GM12891 (cell line): ENCODE measurements around the gene GNL2.
A peak's percentile ranks its signal among the peaks of the same experiment; 100 is the strongest.

Experiments
- DNase-seq: peaks from one replicate; pipeline ENCODE4 v3.0.0; 2011; ENCODE audit warnings: low spot score; ENCODE audit not compliant: insufficient read length
- FAIRE-seq: peaks from 2 replicates; lab custom pipeline; 2011; peaks lifted over from hg19 to GRCh38; lab: Jason Lieb, UNC
- PAX5 ChIP-seq: IDR thresholded peaks from 2 replicates; pipeline ENCODE4 v1.6.1; 2011; ENCODE audit warnings: low read length, moderate library complexity, mild to moderate bottlenecking; ENCODE audit not compliant: insufficient read depth, severe bottlenecking
- POLR2A ChIP-seq: IDR thresholded peaks from 2 replicates; pipeline ENCODE4 v1.6.1; 2011; ENCODE audit warnings: low read depth, low read length, control low read depth
- POLR2AphosphoS5 ChIP-seq: IDR thresholded peaks from 2 replicates; pipeline ENCODE4 v1.6.1; 2011; ENCODE audit warnings: low read depth, low read length, control low read depth
- POU2F2 ChIP-seq: IDR thresholded peaks from 2 replicates; pipeline ENCODE4 v1.6.1; 2011; ENCODE audit warnings: low read depth, mild to moderate bottlenecking, control low read depth, low read length, moderate library complexity
- SPI1 ChIP-seq: IDR thresholded peaks from 2 replicates; pipeline ENCODE4 v1.6.1; 2011; ENCODE audit warnings: low read depth, low read length, control low read depth
- TAF1 ChIP-seq: IDR thresholded peaks from 2 replicates; pipeline ENCODE4 v1.6.1; 2011; ENCODE audit warnings: low read depth, low read length, control low read depth

Gene GNL2

GRCh38 chr1:37609994-37610393 is 14.3 kb upstream of the GNL2 start:
- TF ChIP-seq PAX5: no peak
- TF ChIP-seq POLR2AphosphoS5: no peak
- no peak for TF ChIP-seq TAF1
- TF ChIP-seq POU2F2: no peak
- no peak for TF ChIP-seq POLR2A
- TF ChIP-seq SPI1: no peak
- DNase-seq (no peak), FAIRE-seq (no peak)

DNA sequence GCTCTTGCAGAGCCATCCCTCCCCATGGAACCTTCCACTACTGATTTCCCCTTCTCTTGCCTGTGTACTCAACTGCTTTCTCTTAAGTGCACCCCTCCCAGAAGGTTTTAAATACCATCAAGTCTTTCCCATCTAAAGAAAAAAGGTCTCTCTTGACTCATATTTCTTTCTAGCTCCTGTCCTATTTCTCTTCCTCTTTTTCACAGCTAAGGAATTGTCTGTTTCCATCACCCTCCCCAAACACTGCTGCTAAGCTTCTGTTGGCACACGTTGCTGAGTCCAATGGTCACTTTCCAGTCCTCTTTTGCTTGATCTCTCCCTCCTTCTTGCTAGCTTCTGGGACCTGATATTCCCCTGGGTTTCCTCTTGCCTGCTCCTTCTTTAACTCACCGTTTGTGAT is 13.3 kb upstream of the GNL2 start:
- DNase-seq (no peak), FAIRE-seq (no peak)
- TF ChIP-seq TAF1 (no peak), POU2F2 (no peak), SPI1 (no peak), POLR2A (no peak), PAX5 (no peak), POLR2AphosphoS5 (no peak)

GRCh38 chr1:37606481-37607263 is 10.9 kb upstream of the GNL2 start:
- no peak for TF ChIP-seq POU2F2
- TF ChIP-seq POLR2A: no peak
- TF ChIP-seq POLR2AphosphoS5: no peak
- no peak for TF ChIP-seq PAX5
- TF ChIP-seq TAF1: no peak
- no peak for TF ChIP-seq SPI1
- FAIRE-seq (no peak), DNase-seq (no peak)

DNA sequence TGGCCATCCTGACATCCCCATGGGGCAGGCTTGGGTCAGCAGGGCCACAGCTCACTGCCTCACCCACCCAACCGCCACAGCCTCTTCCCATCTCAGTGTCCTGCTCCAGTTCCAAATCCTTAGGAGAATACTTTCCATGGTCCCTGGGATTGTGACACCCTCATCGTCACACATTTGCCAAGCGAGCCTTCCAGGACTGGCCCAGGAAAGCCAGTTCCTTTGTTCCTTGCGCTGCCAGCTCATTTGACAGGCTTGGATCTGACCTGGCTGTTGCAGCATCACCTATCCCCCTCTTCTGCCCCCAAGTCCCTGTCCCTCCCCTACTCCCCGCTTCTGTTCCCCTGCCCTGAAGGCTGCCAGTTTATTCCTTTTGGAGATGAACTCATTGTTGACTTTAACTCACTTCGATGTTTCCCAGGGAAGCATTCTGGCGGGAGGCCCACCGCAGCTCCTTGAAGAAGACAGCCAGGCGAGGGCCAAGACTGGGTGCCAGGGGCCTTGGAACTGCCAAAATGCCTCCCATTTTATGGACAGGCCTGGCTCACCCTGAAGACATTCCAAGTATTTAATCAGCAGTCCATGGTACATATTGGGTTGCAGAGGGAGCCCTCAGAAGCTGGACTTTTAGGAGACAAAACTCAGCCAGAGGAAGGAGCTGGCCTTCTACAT is 10.2 kb upstream of the GNL2 start:
- TF ChIP-seq POLR2AphosphoS5: no peak
- TF ChIP-seq TAF1: no peak
- no peak for TF ChIP-seq POU2F2
- TF ChIP-seq SPI1: no peak
- no peak for TF ChIP-seq PAX5
- TF ChIP-seq POLR2A: no peak
- DNase-seq (no peak), FAIRE-seq (no peak)

GRCh38 chr1:37605061-37605650 is 9.4 kb upstream of the GNL2 start:
- no peak for FAIRE-seq
- no peak for TF ChIP-seq SPI1
- no peak for TF ChIP-seq TAF1
- TF ChIP-seq POLR2A: no peak
- no peak for TF ChIP-seq PAX5
- no peak for TF ChIP-seq POLR2AphosphoS5
- TF ChIP-seq POU2F2: no peak
- no peak for DNase-seq

- FAIRE-seq (peak; percentile 56), DNase-seq (peak; percentile 52)
- no peak for TF ChIP-seq POU2F2
- no peak for TF ChIP-seq PAX5
- TF ChIP-seq POLR2A: no peak
- TF ChIP-seq SPI1: no peak
- no peak for TF ChIP-seq TAF1
- TF ChIP-seq POLR2AphosphoS5: no peak
Measured at GRCh38 chr1:37602750-37603694, 7.3 kb upstream of the GNL2 start.

DNA sequence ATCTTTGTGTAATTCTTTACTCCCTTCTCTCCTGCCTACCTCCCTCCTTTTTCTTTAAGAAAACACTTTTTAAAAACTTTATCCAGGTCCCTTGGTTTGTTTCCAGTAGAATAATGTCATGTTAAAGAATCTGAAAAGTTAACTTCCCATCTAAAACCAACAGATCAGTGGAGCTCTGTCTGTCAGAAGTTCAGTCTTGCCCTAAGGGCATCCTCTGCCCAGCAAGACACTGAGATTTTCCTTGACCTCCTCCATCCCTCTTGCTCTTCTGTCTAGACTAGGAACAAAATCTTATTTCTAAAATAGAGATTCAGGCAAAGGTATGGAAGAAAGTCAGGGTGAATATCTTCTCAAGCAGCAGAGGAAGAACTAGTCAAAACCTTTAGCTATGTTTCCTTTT is 5.7 kb upstream of the GNL2 start:
- no peak for TF ChIP-seq TAF1
- no peak for TF ChIP-seq SPI1
- no peak for TF ChIP-seq POLR2A
- TF ChIP-seq POU2F2: no peak
- TF ChIP-seq POLR2AphosphoS5: no peak
- no peak for TF ChIP-seq PAX5
- FAIRE-seq: no peak
- no peak for DNase-seq

- no peak for FAIRE-seq
- TF ChIP-seq PAX5 (no peak), POU2F2 (no peak), TAF1 (no peak), POLR2A (no peak), SPI1 (no peak), POLR2AphosphoS5 (no peak)
- DNase-seq: no peak
Measured at GRCh38 chr1:37599940-37600339, 4.2 kb upstream of the GNL2 start.

- no peak for FAIRE-seq
- TF ChIP-seq PAX5 (no peak), TAF1 (no peak), POU2F2 (no peak), POLR2AphosphoS5 (no peak), POLR2A (no peak), SPI1 (no peak)
- DNase-seq: no peak
Measured at GRCh38 chr1:37596182-37596667, 488 bp upstream of the GNL2 start.
